K562 (cell line): ENCODE measurements around the gene HEATR1. TPM values are rescaled to one million over a fixed set of nuclear protein-coding genes. Genes with fewer than 3 reads are reported as not detected.

ENCODE experiments used
- ATF4 ChIP-seq: fragments of 450-650 bp; formaldehyde crosslinking; IDR thresholded peaks from 2 replicates; pipeline ENCODE4 v1.4.0; 2022; ENCODE audit warnings: mild to moderate bottlenecking, moderate library complexity
- CBX5 ChIP-seq: IDR thresholded peaks from 2 replicates; pipeline ENCODE4 v1.6.1; 2014; ENCODE audit warnings: low read depth, borderline replicate concordance
- EP300 ChIP-seq: IDR thresholded peaks from 2 replicates; pipeline ENCODE4 v1.6.1; 2012; ENCODE audit warnings: low read length, improper control_type of control experiment
- HMGXB4 ChIP-seq: sonication (generic); formaldehyde crosslinking; IDR thresholded peaks from 2 replicates; pipeline ENCODE4 v1.8.1; 2023; ENCODE audit warnings: mild to moderate bottlenecking, missing genetic modification reagents
- JUN ChIP-seq, 2 experiments: sonication (generic) in 1 of 2; formaldehyde crosslinking in 1 of 2; IDR thresholded peaks; 2 replicates each; pipeline versions ENCODE4 v1.6.1 to v1.8.0; 2012 to 2022; ENCODE audit warnings: borderline replicate concordance in 2 of 2, mild to moderate bottlenecking in 2 of 2, improper control_type of control experiment in 1 of 2, low read depth in 1 of 2, low read length in 1 of 2, missing genetic modification reagents in 1 of 2
- RBM14 ChIP-seq: fragments of 200-400 bp; formaldehyde crosslinking; IDR thresholded peaks from 2 replicates; pipeline ENCODE4 v1.6.1; 2018; ENCODE audit warnings: low read depth, mild to moderate bottlenecking, low read length, moderate library complexity, borderline replicate concordance; ENCODE audit not compliant: insufficient read depth
- RUNX1 ChIP-seq: sonication (generic); IDR thresholded peaks from 2 replicates; pipeline ENCODE4 v1.6.1; 2016; ENCODE audit warnings: antibody characterized with exemption, low read depth
- SIN3B ChIP-seq: fragments of 450-650 bp; IDR thresholded peaks from 2 replicates; pipeline ENCODE4 v1.6.1; 2017; ENCODE audit warnings: low read depth, mild to moderate bottlenecking, moderate library complexity
- SMARCC2 ChIP-seq: fragments of 450-650 bp; IDR thresholded peaks from 2 replicates; pipeline ENCODE4 v1.6.1; 2017; ENCODE audit warnings: antibody characterized with exemption, moderate library complexity, mild to moderate bottlenecking, low read depth
- SRSF1 ChIP-seq: fragments of 200-400 bp; formaldehyde crosslinking; IDR thresholded peaks from 2 replicates; pipeline ENCODE4 v1.6.1; 2017; ENCODE audit warnings: mild to moderate bottlenecking, low read depth, low read length, moderate library complexity
- TFE3 ChIP-seq: fragments of 450-650 bp; formaldehyde crosslinking; IDR thresholded peaks from 2 replicates; pipeline ENCODE4 v1.4.0; 2020; ENCODE audit warnings: mild to moderate bottlenecking, mixed read lengths
- ZBTB49 ChIP-seq: sonication (generic); formaldehyde crosslinking; IDR thresholded peaks from 2 replicates; pipeline ENCODE4 v1.8.0; 2022; ENCODE audit warnings: missing genetic modification reagents, mild to moderate bottlenecking, borderline replicate concordance
- ZNF518B ChIP-seq: fragments of 250-450 bp; sonication (Bioruptor Pico); IDR thresholded peaks from 2 replicates; pipeline ENCODE4 v1.5.0; 2021; ENCODE audit warnings: mild to moderate bottlenecking, moderate library complexity
- ZNF740 ChIP-seq, 3 experiments: fragments of 200-800 bp in 1 of 3; sonication (Bioruptor generic) in 1 of 3; sonication (generic) in 1 of 3; formaldehyde crosslinking in 1 of 3; IDR thresholded peaks; 2 replicates each; pipeline versions ENCODE4 v1.6.1 to v1.8.0; 2016 to 2022; ENCODE audit warnings: mild to moderate bottlenecking in 2 of 3, missing compliant biosample characterization in 2 of 3, missing genetic modification characterization in 2 of 3, missing genetic modification reagents in 1 of 3
- polyA plus RNA-seq, 8 experiments: library from polyadenylated mRNA; depleted of rRNA in 4 of 8; stranded (reverse) in 5 of 8; unstranded in 3 of 8; fragments of >200 nt; fragmentation: Nextera tagmentation in 2 of 8; fragmentation: Illumina TruSeq in 1 of 8; extraction: Ambion mirVana in 2 of 8; extraction: Trizol in 1 of 8; gene quantifications; 2 replicates each; pipeline versions ENCODE4 v1.2.1 to v1.2.3, GENCODE V29; 2011 to 2014; ENCODE audit warnings: inconsistent platforms in 1 of 8, missing spikeins in 1 of 8
- total RNA-seq, 7 experiments: library from RNA; depleted of rRNA in 6 of 7; stranded (reverse); fragments of >200 nt in 6 of 7; fragmentation: Illumina TruSeq in 2 of 7; extraction: Trizol in 2 of 7; gene quantifications; 2 replicates each; pipeline versions ENCODE4 v1.2.1 to v1.2.3, GENCODE V29; 2011 to 2021; ENCODE audit warnings: low replicate concordance in 1 of 7

HEATR1 gene
- total and polyA plus RNA-seq, 9 of the 15 experiments (the other 6 are each of a cell fraction or from before 2014, with no cell fraction given), result 28.3 to 108 (median 50.9) TPM

- no peak for TF ChIP-seq SMARCC2
- TF ChIP-seq SIN3B, result 0 out of 2 replicates have a peak, but pooled peaks have one; percentile 24
- 0 out of 2 replicates have a peak, but pooled peaks have one; percentile 49 for TF ChIP-seq HMGXB4
- TF ChIP-seq ZNF740 (CRISPR knock-in tag; IDR thresholded peaks at IDR 0.05), result 0 out of 2 replicates have a peak, but pooled peaks have one; percentile 80
- TF ChIP-seq ZNF740 (tag; IDR thresholded peaks at IDR 0.05), result no peak
- TF ChIP-seq TFE3 (CRISPR knock-in tag), result no peak
- peak; percentile 78; the same call in 1 of the 2 replicates for TF ChIP-seq ZBTB49
- 0 out of 2 replicates have a peak, but pooled peaks have one; percentile 48 for TF ChIP-seq SRSF1
- TF ChIP-seq CBX5, result no peak
- peak; percentile 32; the same call in 1 of the 2 replicates for TF ChIP-seq JUN (IDR thresholded peaks at IDR 0.05; ENCODE audit: borderline replicate concordance, low read depth, low read length)
- peak; percentile 65; the same call in 1 of the 2 replicates for TF ChIP-seq JUN (CRISPR knock-in tag; IDR thresholded peaks at IDR 0.05; ENCODE audit: borderline replicate concordance)
- 0 out of 2 replicates have a peak, but pooled peaks have one; percentile 8 for TF ChIP-seq EP300
- no peak for TF ChIP-seq ZNF518B (CRISPR knock-in tag)
- no peak; the same call in none of the 2 replicates for TF ChIP-seq ATF4 (CRISPR knock-in tag)
- TF ChIP-seq RUNX1, result no peak
- TF ChIP-seq RBM14, result peak; percentile 88; the same call in 1 of the 2 replicates
These were observed 80.6 kb downstream of the HEATR1 start, which contains the start of gene LGALS8 (continued) for GRCh38 chr1:236523704-236524141.
